ENCODE results near the gene SDF2L1. TPM values are rescaled to one million over a fixed set of nuclear protein-coding genes. Genes with fewer than 3 reads are reported as not detected.

The SDF2L1 gene
- total and polyA plus RNA-seq, 2 donors from 2014 or later = 56.1 to 79.6 TPM

DNA sequence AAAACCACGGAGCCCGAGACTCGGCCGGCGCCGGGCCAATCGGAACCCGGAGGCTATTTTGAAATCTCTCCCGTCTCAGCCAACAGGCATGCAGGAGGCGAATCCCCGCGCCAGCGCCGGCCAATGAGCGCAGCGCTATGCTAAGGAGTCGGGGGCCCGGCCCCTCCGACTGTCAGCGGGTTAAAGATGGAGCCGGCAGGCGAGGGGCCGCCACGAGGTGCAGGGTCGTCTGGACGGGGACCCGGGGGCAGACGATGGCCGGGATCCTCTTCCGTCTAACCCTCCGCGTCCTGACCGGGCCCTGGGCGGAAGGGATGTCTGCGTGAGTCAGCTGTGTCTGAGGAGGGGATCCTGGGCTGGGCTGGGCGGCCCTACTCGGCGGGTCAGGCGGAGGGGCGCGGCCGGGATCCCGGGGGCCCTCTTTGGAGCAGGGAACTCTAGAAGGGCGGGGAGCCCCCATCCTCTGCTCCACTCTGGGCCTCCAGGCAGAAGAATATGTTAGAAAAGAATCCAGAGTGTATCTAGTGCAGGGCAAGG, 10.0 kb downstream of the SDF2L1 start:
- Histone ChIP-seq H3K4me3 (ENCODE audit: low read length in 3 of 3) (peak overlapping the region in 2 of 3 donors; percentile 58 to 68), H3K27ac (ENCODE audit: low read depth in 2 of 2, low read length in 2 of 2) (no peak overlapping the region), H3K36me3 (ENCODE audit: control insufficient read depth in 2 of 3, insufficient read depth in 3 of 3, low read length in 3 of 3) (peaks cover 0 to 3% (median 0%) of the 10 kb centered on the region in 3 donors), H3K27me3 (ENCODE audit: control insufficient read depth, insufficient read depth, low read length) (no peaks in the 10 kb centered on the region), H3K4me1 (ENCODE audit: control insufficient read depth in 2 of 3, insufficient read depth in 2 of 3, low read depth in 1 of 3, low read length in 3 of 3) (peaks cover 0 to 7% (median 6%) of the 10 kb centered on the region in 3 donors), H3K9ac (ENCODE audit: low read length in 3 of 3) (peak overlapping the region in 1 of 3 donors; percentile 38), H3K9me3 (ENCODE audit: control insufficient read depth in 2 of 3, insufficient read depth in 1 of 3, low read length in 3 of 3) (no peaks in the 10 kb centered on the region)
- FAIRE-seq (no peak), DNase-seq (peak; percentile 92 to 97 (median 94))
- TF ChIP-seq, protein P1, sequence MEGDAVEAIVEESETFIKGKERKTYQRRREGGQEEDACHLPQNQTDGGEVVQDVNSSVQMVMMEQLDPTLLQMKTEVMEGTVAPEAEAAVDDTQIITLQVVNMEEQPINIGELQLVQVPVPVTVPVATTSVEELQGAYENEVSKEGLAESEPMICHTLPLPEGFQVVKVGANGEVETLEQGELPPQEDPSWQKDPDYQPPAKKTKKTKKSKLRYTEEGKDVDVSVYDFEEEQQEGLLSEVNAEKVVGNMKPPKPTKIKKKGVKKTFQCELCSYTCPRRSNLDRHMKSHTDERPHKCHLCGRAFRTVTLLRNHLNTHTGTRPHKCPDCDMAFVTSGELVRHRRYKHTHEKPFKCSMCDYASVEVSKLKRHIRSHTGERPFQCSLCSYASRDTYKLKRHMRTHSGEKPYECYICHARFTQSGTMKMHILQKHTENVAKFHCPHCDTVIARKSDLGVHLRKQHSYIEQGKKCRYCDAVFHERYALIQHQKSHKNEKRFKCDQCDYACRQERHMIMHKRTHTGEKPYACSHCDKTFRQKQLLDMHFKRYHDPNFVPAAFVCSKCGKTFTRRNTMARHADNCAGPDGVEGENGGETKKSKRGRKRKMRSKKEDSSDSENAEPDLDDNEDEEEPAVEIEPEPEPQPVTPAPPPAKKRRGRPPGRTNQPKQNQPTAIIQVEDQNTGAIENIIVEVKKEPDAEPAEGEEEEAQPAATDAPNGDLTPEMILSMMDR (IDR thresholded peaks at IDR 0.05; ENCODE audit: borderline replicate concordance, extremely low read depth, insufficient read depth) = no peak
- intact Hi-C loops (cut with DNase I) = no loop called here

DNA sequence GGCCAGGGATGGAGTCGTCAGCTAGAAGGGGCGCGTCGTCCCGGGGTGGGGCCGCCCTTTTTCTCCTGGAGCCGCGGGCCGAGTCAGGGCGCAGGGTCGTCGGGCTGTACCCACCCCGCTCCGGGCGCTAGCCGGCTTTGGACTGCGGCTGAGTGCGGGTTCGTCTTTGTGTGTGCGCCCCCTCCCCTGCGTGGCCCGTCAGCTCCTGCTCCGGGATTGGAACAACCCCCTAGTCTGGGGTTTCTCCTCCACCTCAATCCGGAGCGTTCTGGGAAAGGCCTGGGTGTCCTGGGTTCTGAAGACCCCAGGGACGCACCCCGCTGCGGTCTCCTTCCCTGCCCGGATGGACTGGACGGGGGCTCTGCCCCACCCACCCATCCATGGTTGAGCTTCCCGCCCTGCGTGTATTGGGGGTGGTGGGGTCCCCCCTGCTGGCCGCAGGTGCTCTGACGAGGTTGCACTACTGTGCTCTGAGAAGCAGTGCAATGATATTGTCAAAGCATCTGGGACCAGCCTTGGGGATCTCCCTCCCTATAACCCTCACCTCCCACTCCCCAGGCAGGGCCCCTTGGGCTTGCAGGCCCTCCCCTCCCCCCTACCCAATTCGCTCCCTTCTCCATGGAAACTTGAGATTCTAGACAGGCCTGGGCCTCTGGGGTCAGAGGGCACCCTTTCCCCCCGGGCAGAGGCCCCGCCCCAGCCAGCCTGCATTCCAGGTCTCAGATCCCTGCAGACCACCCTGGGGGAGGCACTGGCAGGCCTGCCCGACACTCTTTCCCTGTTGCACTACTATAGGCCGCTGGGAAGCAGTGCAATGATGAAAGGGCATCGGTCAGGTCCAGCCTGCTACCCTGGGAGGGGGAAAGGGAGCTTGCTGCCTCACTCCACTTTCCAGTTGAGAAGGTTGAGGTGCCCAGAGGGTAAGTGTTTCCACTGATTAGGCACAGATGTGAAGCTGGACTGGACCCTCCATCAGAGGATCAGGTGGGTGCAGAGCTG, 10.7 kb downstream of the SDF2L1 start:
- no peaks in the 10 kb centered on the region for H3K27me3 ChIP-seq (ENCODE audit: control insufficient read depth, insufficient read depth, low read length)
- TF ChIP-seq, protein P1 (IDR thresholded peaks at IDR 0.05; ENCODE audit: borderline replicate concordance, extremely low read depth, insufficient read depth) = no peak
- peak in 4 of 5 donors; percentile 79 to 91 (median 84) for DNase-seq
- H3K9ac ChIP-seq (ENCODE audit: low read length in 3 of 3) = no peak overlapping the region
- H3K4me1 ChIP-seq (ENCODE audit: control insufficient read depth in 2 of 3, insufficient read depth in 2 of 3, low read depth in 1 of 3, low read length in 3 of 3) = peaks cover 0 to 8% (median 7%) of the 10 kb centered on the region in 3 donors
- no peak overlapping the region for H3K27ac ChIP-seq (ENCODE audit: low read depth in 2 of 2, low read length in 2 of 2)
- no peak for FAIRE-seq
- peaks cover 0 to 3% (median 0%) of the 10 kb centered on the region in 3 donors for H3K36me3 ChIP-seq (ENCODE audit: control insufficient read depth in 2 of 3, insufficient read depth in 3 of 3, low read length in 3 of 3)
- no peaks in the 10 kb centered on the region for H3K9me3 ChIP-seq (ENCODE audit: control insufficient read depth in 2 of 3, insufficient read depth in 1 of 3, low read length in 3 of 3)
- intact Hi-C loops (cut with DNase I) = no loop called here
- peak overlapping the region in 2 of 3 donors; percentile 46 to 68 for H3K4me3 ChIP-seq (ENCODE audit: low read length in 3 of 3)

DNA sequence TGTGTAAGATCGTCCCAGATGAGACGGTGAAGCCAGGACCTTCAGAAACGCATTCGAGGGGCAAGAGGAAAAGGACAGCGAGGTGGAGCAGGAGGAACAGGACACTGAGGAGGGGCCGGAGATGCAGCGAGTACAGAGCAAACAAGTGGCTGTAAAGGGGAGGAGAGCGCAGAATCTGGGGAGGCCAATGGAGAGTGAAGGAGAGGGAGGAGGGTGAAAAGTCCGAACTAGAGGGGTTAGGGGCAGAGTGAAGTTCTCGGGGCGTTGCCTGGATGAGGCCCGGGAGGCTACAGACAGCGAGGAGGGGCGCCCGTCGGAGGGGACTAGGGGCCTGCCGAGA, 14.9 kb downstream of the SDF2L1 start:
- no peaks in the 10 kb centered on the region for H3K9me3 ChIP-seq (ENCODE audit: control insufficient read depth in 2 of 3, insufficient read depth in 1 of 3, low read length in 3 of 3)
- FAIRE-seq (no peak), DNase-seq (no peak)
- peak overlapping the region in 1 of 3 donors; percentile 56 for H3K4me3 ChIP-seq (ENCODE audit: low read length in 3 of 3)
- H3K9ac ChIP-seq (ENCODE audit: low read length in 3 of 3) = no peak overlapping the region
- H3K27ac ChIP-seq (ENCODE audit: low read depth in 2 of 2, low read length in 2 of 2) = no peak overlapping the region
- no peaks in the 10 kb centered on the region for H3K36me3 ChIP-seq (ENCODE audit: control insufficient read depth in 2 of 3, insufficient read depth in 3 of 3, low read length in 3 of 3)
- H3K4me1 ChIP-seq (ENCODE audit: control insufficient read depth in 2 of 3, insufficient read depth in 2 of 3, low read depth in 1 of 3, low read length in 3 of 3) = peaks cover 0 to 4% (median 0%) of the 10 kb centered on the region in 3 donors
- intact Hi-C loops (cut with DNase I) = no loop called here
- no peaks in the 10 kb centered on the region for H3K27me3 ChIP-seq (ENCODE audit: control insufficient read depth, insufficient read depth, low read length)
- TF ChIP-seq, protein P1 (IDR thresholded peaks at IDR 0.05; ENCODE audit: borderline replicate concordance, extremely low read depth, insufficient read depth) = no peak
